Activated CD4-positive, alpha-beta T cell treated with anti-CD3 and anti-CD28 coated beads for 36 hours (primary cell): ENCODE measurements around the gene MB21D2. TPM values are rescaled to one million over a fixed set of nuclear protein-coding genes. Genes with fewer than 3 reads are reported as not detected.

Experiments
- ATAC-seq: fragments of 200-7000 bp; cut with Tn5 transposase; one replicate; pipeline ENCODE4 v1.10.0; 2021; ENCODE audit warnings: mild to moderate bottlenecking, moderate library complexity
- CTCF ChIA-PET: fragments of 350-600 bp; sonication (Branson Sonifier 250); formaldehyde crosslinking; loops from one replicate; lab custom pipeline; 2021; ENCODE audit warnings: antibody characterized with exemption; lab: Charles Lee
- POLR2A ChIA-PET: fragments of 350-600 bp; sonication (Branson Sonifier 250); formaldehyde crosslinking; loops from one replicate; lab custom pipeline; 2021; ENCODE audit warnings: antibody characterized with exemption, inconsistent platforms; lab: Charles Lee
- DNase-seq: peaks from one replicate; pipeline ENCODE4 v3.0.0-alpha.2; 2020
- H3K27ac Mint-ChIP-seq: one replicate; pipeline ENCODE4 v1.8.0; 2021; ENCODE audit warnings: mixed read lengths
- H3K27me3 Mint-ChIP-seq: one replicate; pipeline ENCODE4 v1.8.0; 2021; ENCODE audit warnings: mixed read lengths
- H3K36me3 Mint-ChIP-seq: one replicate; pipeline ENCODE4 v1.8.0; 2021; ENCODE audit warnings: low read depth, mixed read lengths
- H3K4me1 Mint-ChIP-seq: one replicate; pipeline ENCODE4 v1.8.0; 2021; ENCODE audit warnings: mixed read lengths
- H3K4me3 Mint-ChIP-seq: one replicate; pipeline ENCODE4 v1.8.0; 2021; ENCODE audit warnings: mild to moderate bottlenecking, moderate library complexity, mixed read lengths
- H3K9me3 Mint-ChIP-seq: one replicate; pipeline ENCODE4 v1.8.0; 2021; ENCODE audit warnings: low read depth, mixed read lengths
- intact Hi-C, 2 experiments: fragments of 100-400 bp; cut with DNase I in 1 of 2; cut with micrococcal nuclease in 1 of 2; formaldehyde crosslinking; loops; one replicate each; pipeline versions ENCODE4 v1.14.2 to v1.15.1; 2022 to 2024; cut with DNase I, micrococcal nuclease
- total RNA-seq, 2 experiments: library from RNA; stranded (reverse); gene quantifications; one replicate each; pipeline ENCODE4 v1.2.3, GENCODE V29; 2021

Gene MB21D2
- total RNA-seq, 2 experiments from 2014 or later = 2.2 to 2.5 TPM

- Mint-ChIP-seq H3K4me3 (no peak overlapping the region), H3K27me3 (peaks cover 3% of the 10 kb centered on the region), H3K9me3 (no peaks in the 10 kb centered on the region), H3K4me1 (no peaks in the 10 kb centered on the region), H3K36me3 (no peaks in the 10 kb centered on the region), H3K27ac (no peak overlapping the region)
- ATAC-seq (no peak), DNase-seq (no peak)
- ChIA-PET POLR2A (no interaction called here), CTCF (no interaction called here)
- intact Hi-C loops = no loop called here
Observed at GRCh38 chr3:192870822-192871221, 46.8 kb downstream of the MB21D2 start.

- Mint-ChIP-seq H3K4me1 (no peaks in the 10 kb centered on the region), H3K4me3 (no peak overlapping the region), H3K36me3 (no peaks in the 10 kb centered on the region), H3K27me3 (peaks cover 3% of the 10 kb centered on the region), H3K27ac (no peak overlapping the region), H3K9me3 (no peaks in the 10 kb centered on the region)
- intact Hi-C loops = no loop called here
- CTCF ChIA-PET = interaction anchor here (0.6 kb wide), 1 partner anchor 584 kb away, joined by 3 read pairs; no protein-coding TSS in a partner anchor
- no peak for DNase-seq
- POLR2A ChIA-PET = no interaction called here
- ATAC-seq = no peak
Observed at GRCh38 chr3:192869131-192870031, 48.3 kb downstream of the MB21D2 start.

GRCh38 chr3:192867645-192868044 lies 50.0 kb downstream of the MB21D2 start:
- no peaks in the 10 kb centered on the region for H3K4me1 Mint-ChIP-seq
- no peaks in the 10 kb centered on the region for H3K36me3 Mint-ChIP-seq
- H3K9me3 Mint-ChIP-seq = no peaks in the 10 kb centered on the region
- no peak overlapping the region for H3K4me3 Mint-ChIP-seq
- no peak for DNase-seq
- ChIA-PET CTCF (interaction anchor here (0.6 kb wide), 1 partner anchor 12 kb away, joined by 3 read pairs; no protein-coding TSS in a partner anchor), POLR2A (no interaction called here)
- H3K27ac Mint-ChIP-seq = no peak overlapping the region
- ATAC-seq = no peak
- H3K27me3 Mint-ChIP-seq = peaks cover 3% of the 10 kb centered on the region
- intact Hi-C loops = no loop called here

GRCh38 chr3:192866804-192867203 lies 50.9 kb downstream of the MB21D2 start:
- ATAC-seq = no peak
- CTCF ChIA-PET = no interaction called here

GRCh38 chr3:192864941-192865340 lies 52.7 kb downstream of the MB21D2 start:
- no peak overlapping the region for H3K27ac Mint-ChIP-seq
- no peaks in the 10 kb centered on the region for H3K9me3 Mint-ChIP-seq
- no peak overlapping the region for H3K4me3 Mint-ChIP-seq
- DNase-seq (no peak), ATAC-seq (no peak)
- ChIA-PET POLR2A (no interaction called here), CTCF (no interaction called here)
- H3K4me1 Mint-ChIP-seq = peaks cover 4% of the 10 kb centered on the region
- intact Hi-C loops = no loop called here
- no peaks in the 10 kb centered on the region for H3K36me3 Mint-ChIP-seq
- peaks cover 3% of the 10 kb centered on the region for H3K27me3 Mint-ChIP-seq

More at GRCh38 chr3:192866804-192867203, 50.9 kb downstream of the MB21D2 start:
- Mint-ChIP-seq H3K9me3 (no peaks in the 10 kb centered on the region), H3K4me3 (no peak overlapping the region), H3K27me3 (peaks cover 3% of the 10 kb centered on the region), H3K4me1 (peaks cover 3% of the 10 kb centered on the region), H3K36me3 (no peaks in the 10 kb centered on the region), H3K27ac (no peak overlapping the region)
- DNase-seq = no peak
- intact Hi-C loops = no loop called here
- POLR2A ChIA-PET = no interaction called here

GRCh38 chr3:192863091-192863420 lies 54.6 kb downstream of the MB21D2 start:
- no peaks in the 10 kb centered on the region for H3K36me3 Mint-ChIP-seq
- H3K4me1 Mint-ChIP-seq = peaks cover 4% of the 10 kb centered on the region
- H3K4me3 Mint-ChIP-seq = no peak overlapping the region
- H3K27me3 Mint-ChIP-seq = peaks cover 3% of the 10 kb centered on the region
- DNase-seq = no peak
- ATAC-seq = no peak
- no peaks in the 10 kb centered on the region for H3K9me3 Mint-ChIP-seq
- intact Hi-C loops = no loop called here
- no peak overlapping the region for H3K27ac Mint-ChIP-seq
- POLR2A ChIA-PET = no interaction called here
- CTCF ChIA-PET = no interaction called here

GRCh38 chr3:192862408-192863090 lies 55.1 kb downstream of the MB21D2 start:
- CTCF ChIA-PET = no interaction called here
- H3K27ac Mint-ChIP-seq = no peak overlapping the region
- H3K27me3 Mint-ChIP-seq = peaks cover 4% of the 10 kb centered on the region
- POLR2A ChIA-PET = no interaction called here
- H3K9me3 Mint-ChIP-seq = no peaks in the 10 kb centered on the region
- no peak for ATAC-seq
- no peaks in the 10 kb centered on the region for H3K36me3 Mint-ChIP-seq
- no peak overlapping the region for H3K4me3 Mint-ChIP-seq
- H3K4me1 Mint-ChIP-seq = peaks cover 4% of the 10 kb centered on the region
- intact Hi-C loops = no loop called here
- DNase-seq = no peak

- intact Hi-C loops = no loop called here
- no peak overlapping the region for H3K4me3 Mint-ChIP-seq
- ChIA-PET POLR2A (no interaction called here), CTCF (no interaction called here)
- ATAC-seq (no peak), DNase-seq (no peak)
- H3K27ac Mint-ChIP-seq = no peak overlapping the region
- peaks cover 4% of the 10 kb centered on the region for H3K4me1 Mint-ChIP-seq
- peaks cover 7% of the 10 kb centered on the region for H3K27me3 Mint-ChIP-seq
- H3K36me3 Mint-ChIP-seq = no peaks in the 10 kb centered on the region
- H3K9me3 Mint-ChIP-seq = no peaks in the 10 kb centered on the region
Observed at GRCh38 chr3:192861972-192862371, 55.7 kb downstream of the MB21D2 start.

GRCh38 chr3:192860454-192860853 lies 57.2 kb downstream of the MB21D2 start:
- CTCF ChIA-PET = interaction anchor here (0.8 kb wide), 1 partner anchor 46 kb away, joined by 3 read pairs; no protein-coding TSS in a partner anchor
- H3K27ac Mint-ChIP-seq = no peak overlapping the region
- POLR2A ChIA-PET = no interaction called here

GRCh38 chr3:192858849-192859585 lies 58.6 kb downstream of the MB21D2 start:
- DNase-seq (no peak), ATAC-seq (no peak)
- no peak overlapping the region for H3K4me3 Mint-ChIP-seq
- H3K36me3 Mint-ChIP-seq = no peaks in the 10 kb centered on the region
- intact Hi-C loops = no loop called here
- no peak overlapping the region for H3K27ac Mint-ChIP-seq
- ChIA-PET POLR2A (no interaction called here), CTCF (interaction anchor here (0.8 kb wide), 1 partner anchor 198 kb away, joined by 3 read pairs; no protein-coding TSS in a partner anchor)
- H3K9me3 Mint-ChIP-seq = no peaks in the 10 kb centered on the region
- peaks cover 4% of the 10 kb centered on the region for H3K4me1 Mint-ChIP-seq
- peaks cover 4% of the 10 kb centered on the region for H3K27me3 Mint-ChIP-seq

More at GRCh38 chr3:192860454-192860853, 57.2 kb downstream of the MB21D2 start:
- peaks cover 4% of the 10 kb centered on the region for H3K27me3 Mint-ChIP-seq
- H3K36me3 Mint-ChIP-seq = no peaks in the 10 kb centered on the region
- peaks cover 4% of the 10 kb centered on the region for H3K4me1 Mint-ChIP-seq
- no peaks in the 10 kb centered on the region for H3K9me3 Mint-ChIP-seq
- no peak for DNase-seq
- intact Hi-C loops = no loop called here
- no peak for ATAC-seq
- no peak overlapping the region for H3K4me3 Mint-ChIP-seq

- H3K4me3 Mint-ChIP-seq = no peak overlapping the region
- H3K36me3 Mint-ChIP-seq = no peaks in the 10 kb centered on the region
- ATAC-seq (no peak), DNase-seq (no peak)
- intact Hi-C loops = no loop called here
- CTCF ChIA-PET = no interaction called here
- no peak overlapping the region for H3K27ac Mint-ChIP-seq
- peaks cover 12% of the 10 kb centered on the region for H3K27me3 Mint-ChIP-seq
- no peaks in the 10 kb centered on the region for H3K9me3 Mint-ChIP-seq
- POLR2A ChIA-PET = no interaction called here
- H3K4me1 Mint-ChIP-seq = peaks cover 4% of the 10 kb centered on the region
Observed at GRCh38 chr3:192857260-192857661, 60.4 kb downstream of the MB21D2 start.
